NCI-H1092 (cell line): ENCODE measurements around the gene TSPAN3.

Experiments used
- DNase-seq: peaks from one replicate; lab custom pipeline; 2025; lab: John Stamatoyannopoulos, UW

The TSPAN3 gene

GRCh38 chr15:77052556-77052955 is 18.4 kb downstream of the TSPAN3 start:
- DNase-seq, result no peak

DNA sequence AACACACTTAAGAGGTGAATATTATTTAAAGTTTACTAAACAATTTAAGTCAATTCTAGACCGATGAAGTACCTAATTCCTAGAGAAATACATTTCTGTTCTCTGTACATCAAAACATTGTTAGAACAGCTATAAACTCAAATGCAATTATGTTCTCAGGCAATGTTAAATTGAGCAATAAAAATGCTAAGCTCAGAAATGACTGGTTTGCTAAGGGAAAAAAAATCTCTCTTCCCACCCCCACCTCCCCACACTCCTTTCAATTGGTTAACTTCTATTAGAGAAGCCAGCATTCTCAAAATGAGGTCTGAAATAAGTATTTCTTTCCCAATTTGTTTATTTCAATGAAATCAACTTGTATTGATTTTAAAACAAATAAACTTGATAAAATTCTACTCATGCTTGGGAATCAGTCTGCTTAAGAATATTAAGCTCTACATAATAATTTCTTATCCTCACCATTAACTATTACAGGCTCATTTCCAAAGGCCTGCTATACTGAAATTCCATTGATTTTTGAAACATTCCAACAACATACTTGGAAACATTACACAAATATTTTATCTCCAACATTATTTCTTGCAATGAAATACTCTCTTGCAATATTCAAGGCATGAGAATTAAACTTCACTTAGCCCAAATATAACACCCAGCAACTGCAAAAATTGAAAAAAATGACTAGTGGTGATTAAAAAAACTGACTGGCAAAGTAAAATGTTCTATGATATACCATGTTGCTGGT is 22.6 kb downstream of the TSPAN3 start:
- no peak for DNase-seq

DNA sequence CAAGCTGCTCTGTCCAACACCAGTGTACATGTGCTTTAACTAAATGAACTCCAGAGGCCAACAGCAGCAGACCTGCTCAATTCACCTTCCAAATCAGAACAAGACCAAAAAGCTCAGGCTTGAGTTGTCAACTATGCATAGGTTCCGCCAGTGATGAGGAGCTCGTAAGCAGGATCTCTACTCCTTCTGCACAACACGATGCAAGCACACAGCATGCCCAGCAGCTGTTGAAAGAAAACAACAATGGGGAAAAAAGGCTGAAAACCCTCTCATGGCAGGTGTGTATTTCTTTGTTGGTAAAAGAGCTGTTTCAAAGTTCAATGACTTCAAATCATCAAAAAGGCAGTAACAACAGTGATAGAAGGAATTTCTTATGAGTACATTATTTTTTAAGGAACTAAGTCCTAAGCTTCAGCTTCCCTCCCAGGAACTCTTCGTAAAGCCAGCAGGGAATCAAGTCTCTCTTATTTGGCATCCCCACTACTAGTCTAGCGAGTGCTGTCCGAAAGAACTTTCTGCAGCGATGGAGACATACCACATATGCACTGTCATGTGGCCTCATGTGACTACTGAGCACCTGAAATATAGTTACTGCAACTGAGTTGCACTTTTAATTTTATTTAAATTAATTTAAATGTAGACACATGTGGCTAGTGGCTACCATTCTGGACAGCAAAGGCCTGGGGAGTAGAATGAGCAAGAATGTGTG is 24.1 kb downstream of the TSPAN3 start:
- no peak for DNase-seq

- no peak for DNase-seq
Measured at GRCh38 chr15:77045985-77046384, 24.9 kb downstream of the TSPAN3 start.

DNA sequence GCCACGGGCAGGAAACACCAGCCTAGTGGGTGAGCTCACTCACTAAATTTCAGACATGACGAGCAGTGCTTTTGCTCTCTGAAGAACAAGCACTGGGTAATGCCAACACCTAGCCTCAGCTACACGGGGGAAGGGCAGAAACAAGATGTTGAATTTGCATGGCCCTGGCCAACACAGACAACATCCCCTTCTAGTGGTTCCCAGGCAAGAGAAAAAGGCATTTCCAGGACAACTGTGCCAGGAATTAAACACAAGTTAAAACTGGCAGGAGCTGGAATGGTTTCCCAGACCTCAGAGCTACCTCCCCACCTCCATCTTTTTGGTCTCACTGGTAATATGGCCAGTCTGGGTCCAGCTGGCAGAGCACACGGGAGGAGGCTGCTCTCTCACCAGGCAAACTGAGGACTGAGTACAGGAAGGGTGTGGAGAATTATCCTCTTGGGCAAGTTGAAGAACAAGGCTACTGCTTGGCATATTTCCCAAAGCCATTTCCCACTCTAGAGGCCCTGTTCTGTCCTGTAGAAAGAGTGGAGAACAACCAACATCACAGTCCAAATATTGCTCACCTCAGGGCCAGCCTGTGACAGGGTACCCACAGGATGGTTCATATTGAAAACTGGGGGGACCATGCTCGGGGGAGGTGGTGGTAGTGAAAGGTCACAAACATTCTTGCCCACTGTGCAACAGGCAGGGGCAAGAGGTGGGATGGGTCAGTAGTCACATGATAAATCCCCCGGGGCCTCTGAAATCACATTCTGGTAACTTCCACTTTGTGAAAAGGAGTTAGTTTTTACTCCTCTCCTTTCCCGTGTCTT is 26.5 kb downstream of the TSPAN3 start:
- DNase-seq, result no peak

GRCh38 chr15:77042955-77043920 is 27.7 kb downstream of the TSPAN3 start:
- DNase-seq, result no peak

DNA sequence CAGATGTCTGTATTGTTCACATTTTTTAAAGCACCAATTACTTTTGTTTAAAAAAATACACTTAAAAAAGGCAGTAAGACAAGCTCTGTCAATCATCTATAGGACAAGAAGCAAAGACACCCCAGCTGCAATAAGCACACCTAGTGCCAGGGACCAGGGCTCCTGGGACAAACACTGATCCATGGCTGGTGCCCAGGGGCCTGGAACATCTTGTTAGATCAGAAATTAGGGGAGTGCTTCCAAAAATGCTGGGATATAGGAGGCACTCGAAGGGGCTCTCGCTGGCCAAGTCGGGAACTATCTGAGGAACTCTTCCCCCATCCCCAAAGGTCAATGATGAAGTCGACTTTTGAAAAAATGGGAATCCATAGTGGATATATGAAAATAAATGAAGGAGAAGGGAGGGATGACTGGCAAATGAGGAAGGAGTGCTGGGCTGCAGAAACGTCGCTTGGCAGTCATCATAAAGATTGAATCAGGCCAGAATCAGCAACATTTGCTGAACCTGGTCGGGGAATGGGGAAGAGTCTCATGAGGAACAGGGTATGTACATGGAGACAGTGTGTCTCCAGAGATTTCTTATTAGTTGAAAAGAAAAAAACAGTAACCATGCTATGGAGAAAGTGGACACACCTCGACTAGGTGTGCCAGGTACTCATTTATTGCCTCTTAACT is 28.5 kb downstream of the TSPAN3 start:
- DNase-seq, result no peak

- DNase-seq, result no peak
Measured at GRCh38 chr15:77040673-77041072, 30.2 kb downstream of the TSPAN3 start.

DNA sequence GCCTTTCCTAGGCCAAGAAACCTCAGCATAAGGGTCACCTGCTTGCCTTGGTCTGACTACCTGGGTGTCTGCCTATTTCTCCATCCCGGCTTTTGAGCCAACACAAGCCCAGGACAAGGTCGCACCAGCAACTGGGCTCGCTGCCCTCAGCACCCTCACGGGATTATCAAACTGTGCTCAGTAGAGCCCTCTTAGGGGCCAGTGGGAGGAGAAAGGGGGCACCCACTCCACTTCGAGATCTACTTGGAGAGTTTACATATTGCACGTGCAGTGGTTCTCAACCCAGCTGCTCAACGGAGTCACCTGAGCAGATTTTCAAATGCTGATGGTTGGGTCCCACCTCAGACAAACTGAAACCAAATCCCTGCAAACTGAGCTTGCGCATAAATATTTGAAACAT is 31.1 kb downstream of the TSPAN3 start:
- DNase-seq, result no peak

GRCh38 chr15:77039217-77039533 is 31.7 kb downstream of the TSPAN3 start:
- no peak for DNase-seq

GRCh38 chr15:77038312-77039216 is 32.3 kb downstream of the TSPAN3 start:
- DNase-seq, result no peak

GRCh38 chr15:77037388-77038209 is 33.3 kb downstream of the TSPAN3 start:
- no peak for DNase-seq

DNA sequence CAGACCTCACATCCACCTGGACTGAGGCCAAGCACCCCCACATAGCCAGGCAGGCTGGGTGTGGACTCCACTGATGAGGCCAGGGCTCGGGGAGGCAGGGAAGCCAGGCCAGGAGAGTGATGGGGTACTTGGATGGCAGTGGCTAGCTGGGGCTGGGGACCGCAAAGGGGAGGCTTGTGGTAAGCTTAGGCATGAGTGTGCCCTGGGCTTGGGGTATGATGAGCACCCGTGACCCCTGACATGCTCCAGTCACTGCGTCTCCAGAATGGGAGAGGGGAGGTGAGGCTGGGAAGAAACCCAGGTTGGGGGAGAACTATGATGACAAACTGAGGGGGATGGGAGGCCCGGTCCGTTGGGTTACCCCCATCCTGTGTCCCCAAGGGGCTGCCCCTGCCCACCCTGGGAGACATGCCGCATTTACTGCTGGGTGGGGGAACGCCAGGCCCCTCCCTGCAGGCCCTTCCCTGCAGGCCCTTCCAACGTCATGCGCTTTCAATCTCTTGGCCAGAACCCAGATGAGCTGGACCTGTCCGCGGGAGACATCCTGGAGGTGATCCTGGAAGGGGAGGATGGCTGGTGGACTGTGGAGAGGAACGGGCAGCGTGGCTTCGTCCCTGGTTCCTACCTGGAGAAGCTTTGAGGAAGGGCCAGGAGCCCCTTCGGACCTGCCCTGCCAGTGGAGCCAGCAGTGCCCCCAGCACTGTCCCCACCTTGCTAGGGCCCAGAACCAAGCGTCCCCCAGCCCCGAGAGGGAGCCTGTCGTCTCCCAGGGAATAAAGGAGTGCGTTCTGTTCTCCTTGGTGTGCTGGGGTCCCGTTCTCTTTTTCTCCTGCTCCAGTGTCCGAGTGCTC is 34.1 kb downstream of the TSPAN3 start:
- no peak for DNase-seq

- DNase-seq, result no peak
Measured at GRCh38 chr15:77035999-77036471, 34.9 kb downstream of the TSPAN3 start.

DNA sequence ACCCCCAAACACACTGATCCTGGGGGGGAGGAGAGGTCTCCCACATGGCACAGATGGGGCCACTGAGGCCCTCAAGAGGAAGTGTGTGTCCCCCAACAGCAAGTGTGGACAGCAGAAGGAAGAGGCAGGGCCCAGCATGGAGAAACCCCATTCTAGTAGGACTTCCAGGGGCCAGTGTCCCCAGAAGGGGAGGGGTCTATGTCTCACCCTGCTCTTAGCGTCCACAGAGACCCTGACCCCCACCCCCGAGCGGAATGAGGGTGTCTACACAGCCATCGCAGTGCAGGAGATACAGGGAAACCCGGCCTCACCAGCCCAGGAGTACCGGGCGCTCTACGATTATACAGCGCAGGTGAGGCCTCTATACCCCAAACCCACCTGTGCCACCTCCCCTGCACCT is 35.3 kb downstream of the TSPAN3 start:
- DNase-seq, result no peak

GRCh38 chr15:77034695-77035489 is 36.0 kb downstream of the TSPAN3 start:
- DNase-seq, result no peak
